HG02571 (cell line): ENCODE results near the gene LRRC41.
"Not testable (repeated sequence)": the region's sequence is repeated elsewhere in the genome, so short reads cannot be mapped to it uniquely, and the experiment has no call there.

Experiments
- ATAC-seq: cut with Tn5 transposase; IDR thresholded peaks from one replicate; pipeline ENCODE4 v1.9.1; 2021; ENCODE audit warnings: mild to moderate bottlenecking, moderate library complexity; ENCODE audit not compliant: unreplicated experiment

LRRC41 gene

DNA sequence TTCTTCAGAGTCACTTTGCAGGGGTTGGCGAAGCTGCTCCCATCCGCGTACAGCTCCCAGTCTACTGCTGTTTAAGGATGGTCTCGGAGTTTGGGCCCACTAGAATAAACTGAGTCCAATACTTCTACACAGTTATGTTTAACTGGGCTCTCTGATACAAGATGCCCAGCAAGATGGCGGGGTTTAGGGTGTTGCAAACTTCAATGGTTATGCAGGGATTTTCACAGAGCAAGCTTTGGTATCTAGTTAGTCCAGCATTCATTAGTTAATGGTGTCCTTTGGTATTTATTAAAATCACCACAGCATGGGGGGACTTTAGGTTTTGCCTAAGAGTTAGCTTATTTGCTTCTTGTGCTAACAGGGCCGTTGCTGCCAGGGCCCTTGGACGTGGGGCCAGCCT is 24.8 kb upstream of the LRRC41 start:
- not testable (repeated sequence) for ATAC-seq

DNA sequence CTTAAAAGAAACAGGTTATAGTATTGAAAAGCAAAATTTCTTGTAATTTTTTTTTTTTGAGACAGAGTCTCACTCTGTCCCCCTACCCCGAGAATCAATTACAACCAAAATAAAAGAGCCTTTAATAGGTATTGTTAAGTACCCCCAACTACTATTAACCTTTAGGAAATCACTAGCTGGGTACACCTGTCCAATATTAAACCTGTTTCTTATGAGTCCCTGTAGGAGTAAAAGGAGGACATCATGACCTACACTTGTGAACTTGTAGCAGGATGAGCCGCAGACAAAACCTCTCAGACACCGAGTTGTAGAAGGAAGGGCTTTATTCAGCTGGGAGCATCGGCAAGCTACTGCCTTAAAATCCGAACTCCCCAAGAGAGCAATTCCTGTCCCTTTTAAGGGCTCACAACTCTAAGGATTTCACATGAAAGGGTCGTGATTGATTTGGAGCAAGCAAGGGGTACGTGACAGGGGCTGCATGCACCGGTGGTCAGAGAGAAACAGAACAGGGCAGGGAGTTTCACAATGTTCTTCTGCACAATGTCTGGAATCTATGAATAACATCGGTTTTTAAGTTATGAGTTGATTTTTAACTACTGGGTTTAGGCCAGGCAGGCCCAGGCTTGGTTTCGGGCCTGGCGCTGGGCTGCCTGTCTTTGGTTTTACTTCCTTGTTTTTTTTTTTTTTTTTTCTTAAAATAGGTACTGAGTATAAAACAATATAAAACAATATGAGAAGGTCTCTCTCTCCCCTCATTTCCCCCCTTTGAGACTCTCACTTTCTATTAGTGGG is 22.1 kb upstream of the LRRC41 start:
- not testable (repeated sequence) for ATAC-seq

- not testable (repeated sequence) for ATAC-seq
Measured at GRCh38 chr1:46322191-46322590, 18.8 kb upstream of the LRRC41 start.

GRCh38 chr1:46319960-46320914 is 16.8 kb upstream of the LRRC41 start:
- not testable (repeated sequence) for ATAC-seq

GRCh38 chr1:46319301-46319700 is 15.9 kb upstream of the LRRC41 start:
- ATAC-seq = not testable (repeated sequence)

- no peak for ATAC-seq
Measured at GRCh38 chr1:46317323-46317722, 13.9 kb upstream of the LRRC41 start.

GRCh38 chr1:46315669-46316403 is 12.4 kb upstream of the LRRC41 start:
- no peak for ATAC-seq

- no peak for ATAC-seq
Measured at GRCh38 chr1:46310321-46310720, 6.9 kb upstream of the LRRC41 start.

GRCh38 chr1:46309401-46310159 is 6.2 kb upstream of the LRRC41 start:
- ATAC-seq = no peak

- ATAC-seq = no peak
Measured at GRCh38 chr1:46306159-46306530, 2.7 kb upstream of the LRRC41 start.

- ATAC-seq = no peak
Measured at GRCh38 chr1:46303872-46304326, 483 bp upstream of the LRRC41 start.

DNA sequence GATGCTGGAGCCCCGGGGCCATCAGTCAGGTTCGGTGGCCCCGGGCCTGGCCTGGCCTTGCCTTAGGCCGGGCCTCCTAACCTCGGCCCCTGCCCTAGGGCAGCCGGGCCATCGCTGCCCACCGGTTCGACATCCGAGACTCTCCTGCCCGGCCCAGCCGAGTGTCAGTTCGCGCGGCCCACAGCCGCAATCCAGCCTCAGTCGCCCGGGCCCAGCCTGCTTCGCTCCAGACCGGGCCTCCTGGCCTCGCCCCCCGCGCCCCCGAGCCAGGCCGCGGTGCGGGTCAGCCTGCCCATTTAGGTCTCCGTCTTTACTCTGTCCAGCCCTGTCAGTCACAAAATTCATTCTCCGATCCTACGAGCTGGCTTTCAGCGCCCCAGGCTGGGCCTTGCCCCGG is 777 bp downstream of the LRRC41 start:
- peak; percentile 10 for ATAC-seq

DNA sequence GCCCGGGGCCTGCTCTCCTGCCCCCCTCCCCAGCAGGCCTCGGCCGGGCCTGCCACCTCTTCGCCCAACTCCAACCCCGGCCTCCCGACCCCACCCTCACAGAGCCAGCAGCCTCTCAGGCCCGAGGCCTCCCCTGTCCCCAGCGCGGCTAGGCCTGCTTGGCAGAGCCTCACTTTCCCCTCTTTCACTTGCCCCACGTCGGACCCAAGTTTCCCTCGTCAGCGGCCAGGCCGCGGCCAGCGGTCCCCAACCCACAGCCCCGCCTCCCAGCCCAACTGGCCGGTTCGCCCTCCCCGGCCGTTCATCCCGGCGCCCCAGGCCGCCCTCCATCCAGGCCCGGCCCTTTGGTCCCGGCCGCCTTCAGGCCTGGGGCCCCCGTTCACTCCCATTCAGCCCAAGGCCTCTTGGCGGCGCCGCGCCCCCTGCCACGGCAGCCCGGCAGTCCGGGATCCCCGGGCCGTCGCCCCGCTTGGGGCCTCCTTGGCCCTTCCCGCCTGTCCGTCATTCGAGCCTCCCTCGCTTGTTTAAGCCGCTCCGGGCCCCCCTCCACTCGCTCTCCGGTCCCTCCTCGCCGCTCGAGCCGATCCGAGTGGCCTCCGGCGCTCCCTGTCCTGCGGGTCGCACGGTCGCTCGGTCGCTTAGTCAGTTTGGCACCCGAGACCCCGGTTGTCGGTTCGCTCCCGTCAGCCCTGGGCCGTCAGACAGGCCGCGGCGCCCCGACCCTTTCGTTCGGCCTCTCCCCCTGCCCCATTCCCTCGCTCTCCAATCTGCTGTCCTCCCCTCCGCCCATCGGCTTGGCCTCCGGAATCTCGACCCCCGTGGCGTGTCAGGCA is 1.4 kb downstream of the LRRC41 start:
- peak; percentile 22 for ATAC-seq

DNA sequence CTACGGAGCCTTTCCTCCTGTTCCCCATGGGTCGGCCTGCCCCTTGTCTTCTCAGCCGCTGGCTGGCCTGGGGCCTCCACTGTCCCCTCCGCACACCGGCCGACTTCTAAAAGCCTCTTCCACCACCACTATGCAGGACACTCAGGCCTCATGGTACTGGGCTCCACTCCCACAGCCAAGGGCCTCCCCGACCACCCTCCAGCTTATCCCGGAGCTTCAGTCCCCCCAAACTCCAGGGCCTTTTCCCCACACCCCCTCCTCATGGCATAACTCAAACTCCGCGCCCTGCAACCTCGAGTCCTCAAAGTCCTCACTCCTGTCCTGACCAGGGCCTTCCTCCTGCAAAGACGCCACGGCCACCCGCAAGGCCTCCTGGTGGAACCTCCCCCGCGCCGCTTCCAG is 2.0 kb downstream of the LRRC41 start:
- no peak for ATAC-seq

GRCh38 chr1:46300673-46301405 is 2.6 kb downstream of the LRRC41 start:
- ATAC-seq = no peak

- no peak for ATAC-seq
Measured at GRCh38 chr1:46298387-46298786, 5.0 kb downstream of the LRRC41 start.

- no peak for ATAC-seq
Measured at GRCh38 chr1:46295306-46295705, 8.1 kb downstream of the LRRC41 start.

GRCh38 chr1:46289976-46290375 is 13.4 kb downstream of the LRRC41 start:
- ATAC-seq = no peak

- no peak for ATAC-seq
Measured at GRCh38 chr1:46289134-46289494, 14.3 kb downstream of the LRRC41 start.
